HG03139 (cell line): ENCODE measurements around the gene SMIM24.

ENCODE experiments used
- ATAC-seq: cut with Tn5 transposase; IDR thresholded peaks from one replicate; pipeline ENCODE4 v1.9.1; 2021; ENCODE audit not compliant: unreplicated experiment

SMIM24 gene

GRCh38 chr19:3476830-3477229 is 3.5 kb downstream of the SMIM24 start:
- ATAC-seq, result no peak

- ATAC-seq, result no peak
Measured at GRCh38 chr19:3475449-3475848, 4.9 kb downstream of the SMIM24 start.

- ATAC-seq, result no peak
Measured at GRCh38 chr19:3474614-3475013, 5.7 kb downstream of the SMIM24 start.

- ATAC-seq, result no peak
Measured at GRCh38 chr19:3474010-3474409, 6.3 kb downstream of the SMIM24 start.

- ATAC-seq, result no peak
Measured at GRCh38 chr19:3471954-3472655, 8.2 kb downstream of the SMIM24 start.

- no peak for ATAC-seq
Measured at GRCh38 chr19:3470500-3471128, 9.7 kb downstream of the SMIM24 start.

GRCh38 chr19:3469638-3470499 is 10.5 kb downstream of the SMIM24 start:
- ATAC-seq, result no peak

- no peak for ATAC-seq
Measured at GRCh38 chr19:3468211-3468610, 12.1 kb downstream of the SMIM24 start.

- ATAC-seq, result no peak
Measured at GRCh38 chr19:3467437-3468198, 12.7 kb downstream of the SMIM24 start.

- ATAC-seq, result no peak
Measured at GRCh38 chr19:3466635-3467034, 13.7 kb downstream of the SMIM24 start.

- ATAC-seq, result no peak
Measured at GRCh38 chr19:3465552-3465951, 14.8 kb downstream of the SMIM24 start.

GRCh38 chr19:3464587-3465235 is 15.6 kb downstream of the SMIM24 start:
- ATAC-seq, result no peak

- ATAC-seq, result no peak
Measured at GRCh38 chr19:3463714-3464586, 16.4 kb downstream of the SMIM24 start.

GRCh38 chr19:3462991-3463713 is 17.2 kb downstream of the SMIM24 start:
- no peak for ATAC-seq

GRCh38 chr19:3459965-3460582 is 20.3 kb downstream of the SMIM24 start:
- ATAC-seq, result no peak

GRCh38 chr19:3459089-3459881 is 21.0 kb downstream of the SMIM24 start:
- no peak for ATAC-seq

- no peak for ATAC-seq
Measured at GRCh38 chr19:3458229-3459088, 21.9 kb downstream of the SMIM24 start.
